HG03558 (cell line): ENCODE data around the gene ALOX12B.
"Not testable (repeated sequence)": the region's sequence is repeated elsewhere in the genome, so short reads cannot be mapped to it uniquely, and the experiment has no call there.

Experiments used
- ATAC-seq: cut with Tn5 transposase; IDR thresholded peaks from one replicate; pipeline ENCODE4 v1.9.1; 2021; ENCODE audit warnings: moderate number of reproducible peaks; ENCODE audit not compliant: unreplicated experiment; ENCODE audit errors: extremely low read depth

Gene ALOX12B

GRCh38 chr17:8068736-8069586 is 18.6 kb downstream of the ALOX12B start:
- ATAC-seq, result no peak

GRCh38 chr17:8067806-8068205 is 19.7 kb downstream of the ALOX12B start:
- no peak for ATAC-seq

- ATAC-seq, result no peak
These were observed 20.4 kb downstream of the ALOX12B start for GRCh38 chr17:8066841-8067775.

GRCh38 chr17:8064561-8065019 is 22.9 kb downstream of the ALOX12B start:
- no peak for ATAC-seq

- ATAC-seq, result no peak
These were observed 23.6 kb downstream of the ALOX12B start for GRCh38 chr17:8063761-8064534.

GRCh38 chr17:8062807-8063483 is 24.6 kb downstream of the ALOX12B start:
- ATAC-seq, result no peak

GRCh38 chr17:8062435-8062806 is 25.1 kb downstream of the ALOX12B start:
- no peak for ATAC-seq

GRCh38 chr17:8061851-8062250 is 25.7 kb downstream of the ALOX12B start:
- ATAC-seq, result not testable (repeated sequence)

- no peak for ATAC-seq
These were observed 27.2 kb downstream of the ALOX12B start for GRCh38 chr17:8060274-8060673.

- no peak for ATAC-seq
These were observed 28.4 kb downstream of the ALOX12B start for GRCh38 chr17:8059131-8059530.

- ATAC-seq, result no peak
These were observed 29.8 kb downstream of the ALOX12B start for GRCh38 chr17:8057691-8058114.

GRCh38 chr17:8056976-8057625 is 30.4 kb downstream of the ALOX12B start:
- no peak for ATAC-seq

- no peak for ATAC-seq
These were observed 31.1 kb downstream of the ALOX12B start for GRCh38 chr17:8056232-8056975.

GRCh38 chr17:8055851-8056231 is 31.7 kb downstream of the ALOX12B start:
- no peak for ATAC-seq

GRCh38 chr17:8053600-8053999 is 33.9 kb downstream of the ALOX12B start:
- ATAC-seq, result no peak

- ATAC-seq, result no peak
These were observed 35.0 kb downstream of the ALOX12B start for GRCh38 chr17:8052256-8053252.

GRCh38 chr17:8051831-8052230 is 35.7 kb downstream of the ALOX12B start:
- no peak for ATAC-seq
